Neural progenitor cell (in vitro differentiated cells): Measurements from ENCODE around the gene FAM53B. TPM values are rescaled to one million over a fixed set of nuclear protein-coding genes. Genes with fewer than 3 reads are reported as not detected.

Source experiments
- DNase-seq: peaks from one replicate; pipeline ENCODE4 v3.0.0-alpha.2; 2016; ENCODE audit warnings: low spot score
- H2AFZ ChIP-seq: fragments of 200-600 bp; sonication (generic); replicated peaks from 2 replicates; pipeline ENCODE4 v1.6.1; 2016; ENCODE audit warnings: antibody characterized with exemption
- H3F3A ChIP-seq: fragments of 200-600 bp; sonication (generic); 2 replicates; pipeline ENCODE4 v1.6.1; 2016; ENCODE audit warnings: antibody characterized with exemption, low read depth
- H3K27ac ChIP-seq: fragments of 200-600 bp; sonication (generic); 2 replicates; pipeline ENCODE4 v1.5.1; 2016; ENCODE audit warnings: mild to moderate bottlenecking
- H3K27me3 ChIP-seq: fragments of 200-600 bp; sonication (generic); 2 replicates; pipeline ENCODE4 v1.6.1; 2016; ENCODE audit warnings: mild to moderate bottlenecking, moderate library complexity
- H3K36me3 ChIP-seq: fragments of 200-600 bp; sonication (generic); 2 replicates; pipeline ENCODE4 v1.5.1; 2016
- H3K4me1 ChIP-seq: fragments of 200-600 bp; sonication (generic); 2 replicates; pipeline ENCODE4 v1.6.1; 2016; ENCODE audit warnings: mixed run types
- H3K4me2 ChIP-seq: fragments of 200-600 bp; sonication (generic); 2 replicates; pipeline ENCODE4 v1.6.1; 2016
- H3K4me3 ChIP-seq: fragments of 200-600 bp; sonication (generic); 2 replicates; pipeline ENCODE4 v1.5.1; 2016
- H3K79me2 ChIP-seq: fragments of 200-600 bp; sonication (generic); 2 replicates; pipeline ENCODE4 v1.6.1; 2016; ENCODE audit warnings: low read depth
- H3K9ac ChIP-seq: fragments of 200-600 bp; sonication (generic); 2 replicates; pipeline ENCODE4 v1.6.1; 2016
- H3K9me3 ChIP-seq: fragments of 200-600 bp; sonication (generic); 2 replicates; pipeline ENCODE4 v1.5.1; 2016; ENCODE audit warnings: low read depth
- H4K20me1 ChIP-seq: fragments of 200-600 bp; sonication (generic); 2 replicates; pipeline ENCODE4 v1.6.1; 2016; ENCODE audit warnings: low read depth
- H3K27ac Mint-ChIP-seq: 3 replicates; pipeline ENCODE4 v1.8.0; 2021; ENCODE audit warnings: mixed read lengths
- H3K27me3 Mint-ChIP-seq: 2 replicates; pipeline ENCODE4 v1.8.0; 2022; ENCODE audit warnings: low read depth, mild to moderate bottlenecking, inconsistent platforms, moderate library complexity, mixed read lengths; ENCODE audit not compliant: insufficient read depth
- H3K36me3 Mint-ChIP-seq: 3 replicates; pipeline ENCODE4 v1.8.0; 2021; ENCODE audit warnings: mixed read lengths
- H3K4me1 Mint-ChIP-seq: 3 replicates; pipeline ENCODE4 v1.8.0; 2021; ENCODE audit warnings: mixed read lengths
- H3K4me3 Mint-ChIP-seq: 3 replicates; pipeline ENCODE4 v1.8.0; 2021; ENCODE audit warnings: mild to moderate bottlenecking, moderate library complexity, mixed read lengths
- H3K9me3 Mint-ChIP-seq: 3 replicates; pipeline ENCODE4 v1.8.0; 2020; ENCODE audit warnings: mixed read lengths
- EZH2 ChIP-seq: fragments of 200-600 bp; sonication (generic); IDR thresholded peaks from 2 replicates; pipeline ENCODE4 v1.6.1; 2017; ENCODE audit warnings: antibody characterized with exemption, mild to moderate bottlenecking, moderate library complexity
- EZH2phosphoT487 ChIP-seq: fragments of 200-600 bp; sonication (generic); IDR thresholded peaks from 2 replicates; pipeline ENCODE4 v1.6.1; 2017; ENCODE audit warnings: antibody characterized with exemption
- total RNA-seq: library from RNA; depleted of rRNA; stranded (reverse); fragments of >200 nt; gene quantifications from 2 replicates; pipeline ENCODE4 v1.2.3, GENCODE V29; 2015; ENCODE audit warnings: low replicate concordance
- TF ChIP-seq, protein P1 (sequence below): fragments of 200-600 bp; sonication (generic); IDR thresholded peaks from 2 replicates; pipeline ENCODE4 v1.5.1; 2017; ENCODE audit warnings: antibody characterized with exemption, mild to moderate bottlenecking

FAM53B gene
- total RNA-seq, 1 donor from 2014 or later = 15.3 TPM

DNA sequence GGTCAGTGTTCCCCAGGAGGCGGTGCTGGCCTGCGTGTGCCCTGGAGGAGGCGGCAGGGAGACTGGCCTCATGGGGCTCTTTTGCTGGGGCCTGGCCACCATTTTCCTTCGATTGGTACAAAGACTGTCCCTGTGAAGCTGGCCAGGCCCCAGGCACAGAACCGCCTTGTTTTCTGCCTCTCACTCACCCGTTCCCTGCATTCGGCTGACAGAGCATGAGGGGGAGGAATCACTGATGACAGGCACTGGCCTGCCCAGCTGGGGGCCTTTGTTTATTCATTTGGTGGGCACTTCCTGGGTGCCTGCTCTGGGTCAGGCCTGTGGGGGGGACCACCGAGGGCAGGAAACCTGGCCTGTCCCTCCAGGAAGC is 139.2 kb downstream of the FAM53B start:
- H3K36me3 ChIP-seq = no peaks in the 10 kb centered on the region

DNA sequence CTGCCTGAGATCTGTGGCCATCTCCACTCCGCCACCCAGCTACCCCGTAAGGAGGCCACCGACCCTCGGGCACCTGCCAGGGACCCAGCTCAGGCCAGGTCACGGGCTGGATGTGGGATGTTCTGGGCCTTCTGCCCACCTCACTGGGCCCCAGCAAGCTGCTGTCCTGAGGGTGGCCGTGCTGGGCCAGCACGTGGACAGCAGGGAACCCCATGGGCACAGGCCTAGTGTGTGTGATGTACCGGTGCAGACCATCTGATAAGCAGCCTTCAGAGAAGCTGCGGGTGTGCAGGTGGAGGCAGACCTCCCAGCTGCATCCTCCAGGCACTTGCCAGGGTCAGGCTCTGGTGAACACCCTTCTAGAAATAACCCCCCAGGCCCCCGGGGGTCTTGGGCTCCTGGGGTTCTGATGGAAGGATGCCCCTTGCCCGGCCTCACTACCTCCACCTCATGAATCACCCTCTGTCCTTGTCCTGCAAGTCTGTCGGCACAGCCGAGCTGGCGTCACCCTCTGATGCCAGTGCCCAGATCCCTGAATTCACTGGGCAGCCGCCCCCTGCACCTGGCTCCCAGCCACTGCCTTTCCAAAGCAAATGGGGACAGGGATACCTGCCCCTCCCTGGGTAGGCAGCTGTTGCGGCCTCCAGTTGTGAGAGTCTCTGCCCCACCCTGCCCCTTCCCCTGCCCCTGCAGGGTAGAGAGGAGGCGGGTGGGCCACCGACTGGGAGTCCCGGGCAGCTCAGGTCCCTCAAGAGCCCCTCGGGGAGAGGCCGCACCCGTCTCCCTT is 139.8 kb downstream of the FAM53B start:
- Mint-ChIP-seq H3K4me3 (no peak overlapping the region), H3K27me3 (peaks cover 4% of the 10 kb centered on the region), H3K4me1 (peaks cover 14% of the 10 kb centered on the region), H3K9me3 (no peaks in the 10 kb centered on the region), H3K36me3 (no peaks in the 10 kb centered on the region), H3K27ac (no peak overlapping the region)
- H3K36me3 ChIP-seq = no peaks in the 10 kb centered on the region
- peaks cover 23% of the 10 kb centered on the region for H3K4me1 ChIP-seq
- no peaks in the 10 kb centered on the region for H3F3A ChIP-seq
- H3K4me2 ChIP-seq = no peak overlapping the region
- no peak overlapping the region for H3K27ac ChIP-seq
- DNase-seq = no peak
- H3K9me3 ChIP-seq = no peaks in the 10 kb centered on the region
- no peaks in the 10 kb centered on the region for H3K27me3 ChIP-seq
- TF ChIP-seq EZH2phosphoT487 (no peak), EZH2 (no peak)
- TF ChIP-seq, protein P1, sequence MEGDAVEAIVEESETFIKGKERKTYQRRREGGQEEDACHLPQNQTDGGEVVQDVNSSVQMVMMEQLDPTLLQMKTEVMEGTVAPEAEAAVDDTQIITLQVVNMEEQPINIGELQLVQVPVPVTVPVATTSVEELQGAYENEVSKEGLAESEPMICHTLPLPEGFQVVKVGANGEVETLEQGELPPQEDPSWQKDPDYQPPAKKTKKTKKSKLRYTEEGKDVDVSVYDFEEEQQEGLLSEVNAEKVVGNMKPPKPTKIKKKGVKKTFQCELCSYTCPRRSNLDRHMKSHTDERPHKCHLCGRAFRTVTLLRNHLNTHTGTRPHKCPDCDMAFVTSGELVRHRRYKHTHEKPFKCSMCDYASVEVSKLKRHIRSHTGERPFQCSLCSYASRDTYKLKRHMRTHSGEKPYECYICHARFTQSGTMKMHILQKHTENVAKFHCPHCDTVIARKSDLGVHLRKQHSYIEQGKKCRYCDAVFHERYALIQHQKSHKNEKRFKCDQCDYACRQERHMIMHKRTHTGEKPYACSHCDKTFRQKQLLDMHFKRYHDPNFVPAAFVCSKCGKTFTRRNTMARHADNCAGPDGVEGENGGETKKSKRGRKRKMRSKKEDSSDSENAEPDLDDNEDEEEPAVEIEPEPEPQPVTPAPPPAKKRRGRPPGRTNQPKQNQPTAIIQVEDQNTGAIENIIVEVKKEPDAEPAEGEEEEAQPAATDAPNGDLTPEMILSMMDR = no peak
- H3K79me2 ChIP-seq = no peaks in the 10 kb centered on the region
- H2AFZ ChIP-seq = no peak overlapping the region
- no peak overlapping the region for H3K4me3 ChIP-seq
- no peak overlapping the region for H3K9ac ChIP-seq
- H4K20me1 ChIP-seq = no peaks in the 10 kb centered on the region

More for the DNA sequence above, 139.2 kb downstream of the FAM53B start:
- TF ChIP-seq EZH2phosphoT487 = no peak
- no peak for TF ChIP-seq EZH2
- TF ChIP-seq, protein P1 = no peak
- Histone ChIP-seq H3K4me3 (no peak overlapping the region), H3K9ac (no peak overlapping the region), H3F3A (no peaks in the 10 kb centered on the region), H3K79me2 (no peaks in the 10 kb centered on the region), H2AFZ (no peak overlapping the region), H3K9me3 (no peaks in the 10 kb centered on the region), H3K27me3 (no peaks in the 10 kb centered on the region), H3K4me1 (peaks cover 23% of the 10 kb centered on the region), H4K20me1 (no peaks in the 10 kb centered on the region), H3K4me2 (no peak overlapping the region), H3K27ac (no peak overlapping the region)
- Mint-ChIP-seq H3K27ac (peak overlapping the region; percentile 65), H3K36me3 (no peaks in the 10 kb centered on the region), H3K4me1 (peaks cover 14% of the 10 kb centered on the region), H3K9me3 (no peaks in the 10 kb centered on the region), H3K4me3 (no peak overlapping the region), H3K27me3 (peaks cover 4% of the 10 kb centered on the region)
- DNase-seq = no peak

DNA sequence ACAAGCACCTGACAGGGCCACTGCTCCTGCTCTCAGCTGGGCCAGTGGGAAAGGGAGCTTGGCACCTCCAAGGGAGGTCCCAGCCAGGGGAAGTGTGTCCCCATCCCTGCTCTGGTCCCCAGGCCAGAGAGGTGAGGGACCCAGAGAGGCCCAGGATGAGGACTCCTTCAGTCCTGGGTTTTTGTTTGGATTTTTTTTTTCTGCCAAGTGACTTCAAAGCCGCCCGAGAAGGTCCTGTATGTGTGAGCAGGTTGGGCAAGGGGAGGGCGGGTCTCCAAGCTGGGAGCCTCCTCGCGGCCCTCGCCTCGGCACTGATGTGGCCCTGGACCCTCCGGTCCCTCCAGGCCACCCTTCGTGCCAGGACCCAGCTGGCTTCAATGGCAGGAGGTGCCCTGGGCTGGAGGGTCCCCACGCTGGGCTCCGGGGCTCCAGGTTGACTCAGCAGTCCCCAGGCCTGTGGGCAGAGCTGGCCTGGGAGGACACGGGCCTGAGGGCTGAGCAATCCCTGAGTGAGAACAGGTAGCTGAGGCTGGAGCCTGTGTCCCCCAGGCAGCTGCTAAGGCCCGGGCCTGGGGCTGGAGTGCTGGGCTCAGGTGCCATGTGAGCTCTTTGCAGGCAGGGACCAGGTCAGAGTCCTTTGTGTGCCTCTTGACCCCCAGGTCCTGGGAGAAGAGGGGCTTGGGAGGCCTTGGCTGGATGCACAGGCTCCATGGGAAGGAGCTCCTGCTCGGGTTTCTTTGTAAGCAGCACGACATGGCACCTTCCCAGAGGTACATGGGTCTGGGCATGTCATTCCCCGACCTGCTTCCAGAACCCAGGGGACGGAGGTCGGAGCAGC is 140.6 kb downstream of the FAM53B start:
- Histone ChIP-seq H4K20me1 (no peaks in the 10 kb centered on the region), H3K27ac (no peak overlapping the region), H3K27me3 (no peaks in the 10 kb centered on the region), H2AFZ (no peak overlapping the region), H3K9ac (no peak overlapping the region), H3K4me3 (no peak overlapping the region), H3K36me3 (no peaks in the 10 kb centered on the region), H3K79me2 (no peaks in the 10 kb centered on the region), H3F3A (no peaks in the 10 kb centered on the region), H3K9me3 (no peaks in the 10 kb centered on the region), H3K4me2 (no peak overlapping the region), H3K4me1 (peaks cover 23% of the 10 kb centered on the region)
- peaks cover 14% of the 10 kb centered on the region for H3K4me1 Mint-ChIP-seq
- DNase-seq = no peak
- no peak overlapping the region for H3K27ac Mint-ChIP-seq
- H3K4me3 Mint-ChIP-seq = no peak overlapping the region
- H3K9me3 Mint-ChIP-seq = no peaks in the 10 kb centered on the region
- no peaks in the 10 kb centered on the region for H3K36me3 Mint-ChIP-seq
- peaks cover 6% of the 10 kb centered on the region for H3K27me3 Mint-ChIP-seq
- TF ChIP-seq EZH2phosphoT487 = no peak
- no peak for TF ChIP-seq EZH2
